GM03348 (cell line): ENCODE data around the gene NMB.
"Not testable (repeated sequence)": the region's sequence is repeated elsewhere in the genome, so short reads cannot be mapped to it uniquely, and the experiment has no call there.

Experiments
- DNase-seq: peaks from one replicate; pipeline ENCODE4 v3.0.0; 2012; ENCODE audit warnings: low spot score

NMB gene

GRCh38 chr15:84654689-84655453, 3.1 kb downstream of the NMB start:
- DNase-seq: peak; percentile 82

- peak; percentile 96 for DNase-seq
Observed at GRCh38 chr15:84653910-84654688, 3.9 kb downstream of the NMB start, which contains the start of gene WDR73. WDR73 (minus strand) TSS chr15:84654283; CDS start chr15:84654274, 9 bp downstream.

- DNase-seq: no peak
Observed at GRCh38 chr15:84653584-84653909, 4.5 kb downstream of the NMB start.

GRCh38 chr15:84649706-84650105, 8.3 kb downstream of the NMB start:
- DNase-seq: no peak

GRCh38 chr15:84648539-84648938, 9.5 kb downstream of the NMB start:
- peak; percentile 37 for DNase-seq

GRCh38 chr15:84647726-84648125, 10.3 kb downstream of the NMB start:
- DNase-seq: no peak

- no peak for DNase-seq
Observed at GRCh38 chr15:84645997-84646396, 12.0 kb downstream of the NMB start.

- DNase-seq: no peak
Observed at GRCh38 chr15:84645496-84645895, 12.5 kb downstream of the NMB start.

GRCh38 chr15:84643838-84644237, 14.2 kb downstream of the NMB start:
- DNase-seq: no peak

- DNase-seq: not testable (repeated sequence)
Observed at GRCh38 chr15:84642640-84643039, 15.4 kb downstream of the NMB start.

- not testable (repeated sequence) for DNase-seq
Observed at GRCh38 chr15:84641871-84642270, 16.1 kb downstream of the NMB start.

GRCh38 chr15:84638103-84638502, 19.9 kb downstream of the NMB start:
- DNase-seq: no peak

- no peak for DNase-seq
Observed at GRCh38 chr15:84634228-84634837, 23.7 kb downstream of the NMB start.

GRCh38 chr15:84633311-84634227, 24.4 kb downstream of the NMB start:
- DNase-seq: peak; percentile 76

GRCh38 chr15:84631706-84632272, 26.2 kb downstream of the NMB start:
- DNase-seq: no peak

GRCh38 chr15:84629033-84629432, 29.0 kb downstream of the NMB start:
- no peak for DNase-seq

- DNase-seq: no peak
Observed at GRCh38 chr15:84625123-84625522, 32.9 kb downstream of the NMB start.

- no peak for DNase-seq
Observed at GRCh38 chr15:84624359-84624758, 33.6 kb downstream of the NMB start.

GRCh38 chr15:84621358-84621979, 36.5 kb downstream of the NMB start:
- no peak for DNase-seq

GRCh38 chr15:84620626-84621025, 37.4 kb downstream of the NMB start:
- DNase-seq: no peak

GRCh38 chr15:84616235-84616634, 41.8 kb downstream of the NMB start:
- no peak for DNase-seq
